Measurements from ENCODE around the gene UBTD2.

- TF ChIP-seq CTCF (IDR thresholded peaks at IDR 0.05) (no peak), POLR2A (IDR thresholded peaks at IDR 0.05) (no peak)
Observed at GRCh38 chr5:172315587-172316493, 32.3 kb upstream of the UBTD2 start.
